ENCODE data around the gene SHMT1. TPM values are rescaled to one million over a fixed set of nuclear protein-coding genes. Genes with fewer than 3 reads are reported as not detected.

The SHMT1 gene
- total RNA-seq, 2 donors from 2014 or later = 10.1 to 16.5 TPM

DNA sequence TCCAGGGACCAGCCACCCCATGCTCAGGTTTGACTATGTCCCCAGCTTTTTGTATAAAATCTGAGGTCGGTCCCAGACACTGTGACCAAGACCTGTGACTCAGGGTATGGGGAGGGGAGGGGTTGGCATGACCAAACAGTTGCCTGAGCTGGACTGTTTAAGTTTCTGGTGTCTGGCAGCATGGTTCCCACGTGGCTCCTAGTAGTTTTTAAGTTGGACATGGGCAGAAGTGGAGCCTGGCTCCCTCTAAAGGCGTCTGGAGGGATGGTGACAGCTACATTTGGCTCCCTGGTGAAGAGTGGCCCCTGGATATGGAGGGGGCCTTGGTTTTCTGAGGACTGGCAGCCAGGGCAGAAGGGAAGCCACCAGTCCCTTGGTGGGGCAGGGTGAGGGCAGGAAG, 40.3 kb downstream of the SHMT1 start:
- TF ChIP-seq, protein P1, sequence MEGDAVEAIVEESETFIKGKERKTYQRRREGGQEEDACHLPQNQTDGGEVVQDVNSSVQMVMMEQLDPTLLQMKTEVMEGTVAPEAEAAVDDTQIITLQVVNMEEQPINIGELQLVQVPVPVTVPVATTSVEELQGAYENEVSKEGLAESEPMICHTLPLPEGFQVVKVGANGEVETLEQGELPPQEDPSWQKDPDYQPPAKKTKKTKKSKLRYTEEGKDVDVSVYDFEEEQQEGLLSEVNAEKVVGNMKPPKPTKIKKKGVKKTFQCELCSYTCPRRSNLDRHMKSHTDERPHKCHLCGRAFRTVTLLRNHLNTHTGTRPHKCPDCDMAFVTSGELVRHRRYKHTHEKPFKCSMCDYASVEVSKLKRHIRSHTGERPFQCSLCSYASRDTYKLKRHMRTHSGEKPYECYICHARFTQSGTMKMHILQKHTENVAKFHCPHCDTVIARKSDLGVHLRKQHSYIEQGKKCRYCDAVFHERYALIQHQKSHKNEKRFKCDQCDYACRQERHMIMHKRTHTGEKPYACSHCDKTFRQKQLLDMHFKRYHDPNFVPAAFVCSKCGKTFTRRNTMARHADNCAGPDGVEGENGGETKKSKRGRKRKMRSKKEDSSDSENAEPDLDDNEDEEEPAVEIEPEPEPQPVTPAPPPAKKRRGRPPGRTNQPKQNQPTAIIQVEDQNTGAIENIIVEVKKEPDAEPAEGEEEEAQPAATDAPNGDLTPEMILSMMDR (IDR thresholded peaks at IDR 0.05) = no peak
- TF ChIP-seq POLR2A (IDR thresholded peaks at IDR 0.05) = no peak
- H3K4me1 ChIP-seq = peaks cover 30% of the 10 kb centered on the region
- no peaks in the 10 kb centered on the region for H3K9me3 ChIP-seq
- H3K27me3 ChIP-seq = no peaks in the 10 kb centered on the region
- H3K4me3 ChIP-seq = no peak overlapping the region
- intact Hi-C loops (cut with DNase I) = no loop called here
- H3K36me3 ChIP-seq (replicated peaks in 1 of 2; ENCODE audit: insufficient read depth in 1 of 2, low read depth in 2 of 2) = peaks cover 0 to 16% of the 10 kb centered on the region in 2 donors
- DNase-seq (no peak), ATAC-seq (no peak)
- H3K27ac ChIP-seq = no peak overlapping the region
- WGBS, 2 donors = 49 to 55% methylated on average over 2 to 3 of the region's 3 CpGs

DNA sequence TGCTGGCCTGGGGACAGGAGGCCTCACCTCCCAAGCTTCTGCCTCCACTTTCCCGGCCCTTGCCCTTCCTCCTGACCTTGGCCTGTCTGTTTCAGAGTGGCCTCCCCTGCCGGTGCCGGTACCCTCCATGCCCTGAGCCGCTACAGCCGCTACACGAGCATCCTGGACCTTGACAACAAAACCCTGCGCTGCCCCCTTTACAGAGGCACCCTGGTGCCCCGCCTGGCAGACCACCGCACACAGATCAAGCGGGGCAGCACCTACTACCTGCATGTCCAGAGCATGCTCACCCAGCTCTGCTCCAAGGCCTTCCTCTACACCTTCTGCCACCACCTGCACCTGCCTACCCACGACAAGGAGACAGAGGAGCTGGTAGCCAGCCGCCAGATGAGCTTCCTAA, 40.8 kb downstream of the SHMT1 start:
- TF ChIP-seq, protein P1 (IDR thresholded peaks at IDR 0.05) = no peak
- no peak for TF ChIP-seq POLR2A (IDR thresholded peaks at IDR 0.05)
- Histone ChIP-seq H3K4me1 (peaks cover 34% of the 10 kb centered on the region), H3K36me3 (replicated peaks in 1 of 2; ENCODE audit: insufficient read depth in 1 of 2, low read depth in 2 of 2) (peaks cover 0 to 14% of the 10 kb centered on the region in 2 donors), H3K9me3 (no peaks in the 10 kb centered on the region), H3K27me3 (no peaks in the 10 kb centered on the region), H3K4me3 (no peak overlapping the region), H3K27ac (no peak overlapping the region)
- DNase-seq (no peak), ATAC-seq (no peak)
- WGBS, 2 donors = 82 to 92% methylated on average over 10 of the region's 12 CpGs
- intact Hi-C loops (cut with DNase I) = no loop called here

DNA sequence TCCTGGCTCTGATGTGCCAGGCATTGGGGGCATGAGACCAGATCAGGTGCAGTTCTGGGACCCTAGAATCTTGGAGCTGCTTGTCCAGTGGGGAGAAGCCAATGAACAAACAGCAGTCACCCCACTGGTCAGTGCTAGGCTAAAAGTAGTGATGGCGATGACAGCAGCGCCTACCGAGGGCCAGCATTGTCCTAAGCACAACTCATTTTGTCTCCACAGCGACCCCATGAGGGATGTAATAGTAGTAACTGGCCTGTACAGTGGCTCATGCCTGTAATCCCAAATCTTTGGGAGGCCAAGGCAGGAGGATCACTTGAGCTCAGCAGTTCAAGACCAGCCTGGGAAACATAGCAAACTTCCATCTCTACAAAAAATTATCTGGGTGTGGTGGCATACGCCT, 42.0 kb downstream of the SHMT1 start:
- no peak overlapping the region for H3K4me3 ChIP-seq
- peaks cover 47% of the 10 kb centered on the region for H3K4me1 ChIP-seq
- no peak for ATAC-seq
- intact Hi-C loops (cut with DNase I) = no loop called here
- no peaks in the 10 kb centered on the region for H3K27me3 ChIP-seq
- WGBS, 2 donors = 65 to 79% methylated on average over 5 of the region's 5 CpGs
- DNase-seq = no peak
- H3K27ac ChIP-seq = no peak overlapping the region
- H3K9me3 ChIP-seq = no peaks in the 10 kb centered on the region
- H3K36me3 ChIP-seq (replicated peaks in 1 of 2; ENCODE audit: insufficient read depth in 1 of 2, low read depth in 2 of 2) = peaks cover 0 to 11% of the 10 kb centered on the region in 2 donors
- TF ChIP-seq POLR2A (IDR thresholded peaks at IDR 0.05) = no peak
- TF ChIP-seq, protein P1 (IDR thresholded peaks at IDR 0.05) = no peak

DNA sequence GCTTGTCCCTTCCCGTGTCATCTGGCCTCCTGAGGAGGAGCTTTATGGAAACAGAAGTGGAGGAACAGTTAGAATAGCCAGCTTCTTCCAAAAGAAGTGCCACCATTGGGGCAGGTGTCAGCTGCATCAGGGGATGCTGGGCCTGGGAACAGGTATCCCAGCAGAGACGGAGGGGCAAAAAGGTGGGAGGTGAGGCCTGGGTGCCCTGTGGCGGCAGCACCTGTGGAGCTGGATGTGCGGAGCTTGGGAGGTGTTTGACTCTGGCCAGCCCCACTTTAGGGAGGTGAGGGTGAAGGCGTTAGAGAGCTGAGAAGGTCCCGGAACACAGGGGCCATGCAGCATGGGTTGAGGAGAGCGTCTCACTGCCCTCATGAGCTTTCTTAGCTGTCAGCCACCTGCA, 43.0 kb downstream of the SHMT1 start:
- no peak overlapping the region for H3K27ac ChIP-seq
- ATAC-seq (no peak), DNase-seq (no peak)
- intact Hi-C loops (cut with DNase I) = no loop called here
- H3K9me3 ChIP-seq = no peaks in the 10 kb centered on the region
- H3K4me3 ChIP-seq = no peak overlapping the region
- peaks cover 55% of the 10 kb centered on the region for H3K4me1 ChIP-seq
- TF ChIP-seq, protein P1 (IDR thresholded peaks at IDR 0.05) = no peak
- no peak for TF ChIP-seq POLR2A (IDR thresholded peaks at IDR 0.05)
- 78 to 87% methylated on average over 7 of the region's 7 CpGs for WGBS, 2 donors
- H3K36me3 ChIP-seq (replicated peaks in 1 of 2; ENCODE audit: insufficient read depth in 1 of 2, low read depth in 2 of 2) = peaks cover 0 to 11% of the 10 kb centered on the region in 2 donors
- no peaks in the 10 kb centered on the region for H3K27me3 ChIP-seq

DNA sequence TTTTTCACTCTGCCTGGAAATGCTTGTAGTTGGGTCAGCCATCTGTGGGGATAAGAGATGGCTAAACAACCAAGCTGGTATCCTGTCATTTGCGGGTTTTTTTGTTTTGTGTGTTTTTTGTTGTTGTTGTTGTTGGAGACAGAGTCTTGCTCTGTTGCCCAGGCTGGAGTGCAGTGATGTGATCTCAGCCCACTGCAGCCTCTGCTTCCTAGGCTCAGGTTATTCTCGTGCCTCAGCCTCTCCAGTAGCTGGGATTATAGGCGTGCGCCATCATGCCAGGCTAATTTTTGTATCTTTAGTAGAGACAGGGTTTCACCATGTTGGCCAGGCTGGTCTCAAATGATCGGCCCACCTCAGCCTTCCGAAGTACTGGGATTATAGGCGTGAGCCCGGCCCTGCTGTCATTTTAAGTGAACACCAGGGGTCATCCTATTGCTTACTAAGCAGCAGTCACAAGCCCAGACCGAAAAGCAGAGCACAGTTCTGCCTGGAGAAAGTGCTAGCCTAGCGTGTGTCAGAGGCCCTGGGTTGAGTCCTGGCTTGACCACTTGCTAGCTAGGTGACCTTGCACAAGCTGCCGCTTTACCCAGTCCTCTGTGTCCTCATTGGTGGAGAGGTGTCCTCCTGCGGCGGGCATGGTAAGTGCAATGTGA, 43.6 kb downstream of the SHMT1 start:
- 59 to 66% methylated on average over 13 of the region's 13 CpGs for WGBS, 2 donors
- peaks cover 55% of the 10 kb centered on the region for H3K4me1 ChIP-seq
- no peak overlapping the region for H3K27ac ChIP-seq
- H3K9me3 ChIP-seq = no peaks in the 10 kb centered on the region
- TF ChIP-seq, protein P1 (IDR thresholded peaks at IDR 0.05) = peak in 4 of 7 experiments; percentile 12 to 33 (median 20)
- no peak for TF ChIP-seq POLR2A (IDR thresholded peaks at IDR 0.05)
- intact Hi-C loops (cut with DNase I) = no loop called here
- H3K4me3 ChIP-seq = no peak overlapping the region
- peaks cover 0 to 11% of the 10 kb centered on the region in 2 donors for H3K36me3 ChIP-seq (replicated peaks in 1 of 2; ENCODE audit: insufficient read depth in 1 of 2, low read depth in 2 of 2)
- DNase-seq (peak in 1 of 4 donors; percentile 38), ATAC-seq (no peak)
- no peaks in the 10 kb centered on the region for H3K27me3 ChIP-seq

Data from body of pancreas (tissue), 4 donors.